Ramos (cell line): ENCODE data around the gene RNU1-2.
"Not testable (repeated sequence)": the region's sequence is repeated elsewhere in the genome, so short reads cannot be mapped to it uniquely, and the experiment has no call there.

Source experiments
- in situ Hi-C: fragments of 300-500 bp; cut with MboI; formaldehyde crosslinking; loops from one replicate; pipeline ENCODE4 v1.14.3; 2022; ENCODE audit warnings: low sequenced_read_pairs; ENCODE audit not compliant: unreplicated experiment

The RNU1-2 gene

GRCh38 chr1:16895598-16896315, at the start of gene RNU1-2:
TSS of gene RNU1-2 (plus strand) at chr1:16895980.
- in situ Hi-C loops: not testable (repeated sequence)

- in situ Hi-C loops: not testable (repeated sequence)
These were observed 39.6 kb upstream of the RNU1-2 start for GRCh38 chr1:16856201-16856600.

- in situ Hi-C loops: not testable (repeated sequence)
These were observed 36.4 kb upstream of the RNU1-2 start for GRCh38 chr1:16859167-16860041.

GRCh38 chr1:16860048-16860447, 35.7 kb upstream of the RNU1-2 start:
- in situ Hi-C loops: not testable (repeated sequence)

GRCh38 chr1:16861832-16862245, 33.9 kb upstream of the RNU1-2 start:
- in situ Hi-C loops: not testable (repeated sequence)

- in situ Hi-C loops: not testable (repeated sequence)
These were observed 33.4 kb upstream of the RNU1-2 start for GRCh38 chr1:16862415-16862814.

GRCh38 chr1:16863024-16863423, 32.8 kb upstream of the RNU1-2 start:
- in situ Hi-C loops: not testable (repeated sequence)

GRCh38 chr1:16866926-16867707, 28.7 kb upstream of the RNU1-2 start:
- in situ Hi-C loops: not testable (repeated sequence)

GRCh38 chr1:16868787-16869186, 27.0 kb upstream of the RNU1-2 start:
- in situ Hi-C loops: not testable (repeated sequence)

- in situ Hi-C loops: not testable (repeated sequence)
These were observed 25.8 kb upstream of the RNU1-2 start for GRCh38 chr1:16869996-16870395.

- in situ Hi-C loops: not testable (repeated sequence)
These were observed 24.6 kb upstream of the RNU1-2 start for GRCh38 chr1:16871171-16871570.

- in situ Hi-C loops: not testable (repeated sequence)
These were observed 23.4 kb upstream of the RNU1-2 start for GRCh38 chr1:16872152-16873075.

GRCh38 chr1:16873076-16873879, 22.5 kb upstream of the RNU1-2 start:
- in situ Hi-C loops: not testable (repeated sequence)

- in situ Hi-C loops: not testable (repeated sequence)
These were observed 20.6 kb upstream of the RNU1-2 start for GRCh38 chr1:16874968-16875765.

GRCh38 chr1:16881742-16882141, 14.0 kb upstream of the RNU1-2 start:
- in situ Hi-C loops: not testable (repeated sequence)

GRCh38 chr1:16882986-16883385, 12.8 kb upstream of the RNU1-2 start:
- in situ Hi-C loops: no loop called here

GRCh38 chr1:16884487-16884886, 11.3 kb upstream of the RNU1-2 start:
- in situ Hi-C loops: not testable (repeated sequence)
